BJ (cell line): ENCODE data around the gene FARP2. TPM values are rescaled to one million over a fixed set of nuclear protein-coding genes. Genes with fewer than 3 reads are reported as not detected.
"Not testable (repeated sequence)": the region's sequence is repeated elsewhere in the genome, so short reads cannot be mapped to it uniquely, and the experiment has no call there.

Experiments used
- CTCF ChIA-PET: fragments of 350-600 bp; formaldehyde crosslinking; extraction: SDS; loops from one replicate; lab custom pipeline; 2021; ENCODE audit warnings: antibody characterized with exemption, inconsistent platforms; lab: Yijun Ruan, JAX
- POLR2A ChIA-PET: fragments of 300-600 bp; sonication (Branson Sonifier 250); formaldehyde crosslinking; extraction: SDS; loops from one replicate; lab custom pipeline; 2021; ENCODE audit warnings: antibody characterized with exemption; lab: Charles Lee
- DNase-seq: peaks from one replicate; pipeline ENCODE4 v3.0.0-alpha.2; 2011; ENCODE audit warnings: low read depth
- H3K27me3 ChIP-seq: 2 replicates; pipeline ENCODE4 v1.6.0; 2011; ENCODE audit warnings: low read length; ENCODE audit not compliant: control insufficient read depth, insufficient read depth
- H3K36me3 ChIP-seq: 2 replicates; pipeline ENCODE4 v1.5.1; 2011; ENCODE audit warnings: low read length; ENCODE audit not compliant: control insufficient read depth, insufficient read depth
- H3K4me3 ChIP-seq: 2 replicates; pipeline ENCODE4 v1.5.1; 2011; ENCODE audit warnings: low read depth, mild to moderate bottlenecking, control low read depth, low read length
- CTCF ChIP-seq: IDR thresholded peaks from 2 replicates; pipeline ENCODE4 v1.5.1; 2011; ENCODE audit warnings: low read depth, mild to moderate bottlenecking, control low read depth, inconsistent platforms, low read length, moderate library complexity; ENCODE audit not compliant: insufficient read depth
- polyA plus RNA-seq: library from polyadenylated mRNA; depleted of rRNA; stranded (reverse); fragments of >200 nt; gene quantifications from 2 replicates; pipeline ENCODE4 v1.2.3, GENCODE V29; 2011

FARP2 gene
- polyA plus RNA-seq, 1 experiment: 28.7 TPM

GRCh38 chr2:241375300-241375699 is 19.2 kb downstream of the FARP2 start:
- ChIA-PET CTCF (interaction anchor here (1.1 to 1.4 kb wide), 3 partner anchors 12 to 17 kb away, joined by 3 read pairs; no protein-coding TSS in a partner anchor), POLR2A (no interaction called here)
- Histone ChIP-seq H3K4me3 (no peak overlapping the region), H3K36me3 (peaks cover 4% of the 10 kb centered on the region; the same call in 1 of the 2 replicates), H3K27me3 (no peaks in the 10 kb centered on the region)
- no peak for DNase-seq
- TF ChIP-seq CTCF: no peak

- TF ChIP-seq CTCF: no peak
- no peak for DNase-seq
- CTCF ChIA-PET: interaction anchor here (1.4 kb wide), 1 partner anchor 13 kb away, joined by 3 read pairs; no protein-coding TSS in a partner anchor
- POLR2A ChIA-PET: no interaction called here
- Histone ChIP-seq H3K36me3 (peaks cover 4% of the 10 kb centered on the region; the same call in 1 of the 2 replicates), H3K4me3 (no peak overlapping the region), H3K27me3 (no peaks in the 10 kb centered on the region)
Measured at GRCh38 chr2:241376808-241377207, 20.7 kb downstream of the FARP2 start.

GRCh38 chr2:241378816-241379215 is 22.7 kb downstream of the FARP2 start:
- Histone ChIP-seq H3K27me3 (no peaks in the 10 kb centered on the region), H3K4me3 (no peak overlapping the region), H3K36me3 (peaks cover 7% of the 10 kb centered on the region)
- POLR2A ChIA-PET: interaction anchor here (0.6 kb wide), 1 partner anchor 13 kb away, joined by 3 read pairs; no protein-coding TSS in a partner anchor
- DNase-seq: no peak
- CTCF ChIA-PET: interaction anchor here (0.7 to 1.2 kb wide), 2 partner anchors 11 to 21 kb away, joined by 3 read pairs; no protein-coding TSS in a partner anchor
- TF ChIP-seq CTCF: no peak

GRCh38 chr2:241379481-241380480 is 23.7 kb downstream of the FARP2 start:
- H3K36me3 ChIP-seq: peaks cover 6% of the 10 kb centered on the region
- ChIA-PET POLR2A (no interaction called here), CTCF (interaction anchor here (1.2 to 1.3 kb wide), 2 partner anchors 12 to 22 kb away, joined by 3 read pairs; no protein-coding TSS in a partner anchor)
- TF ChIP-seq CTCF: no peak
- DNase-seq: peak; percentile 86
- H3K27me3 ChIP-seq: no peaks in the 10 kb centered on the region
- H3K4me3 ChIP-seq: no peak overlapping the region

- POLR2A ChIA-PET: interaction anchor here (0.6 kb wide), 1 partner anchor 106 kb away, joined by 6 read pairs; no protein-coding TSS in a partner anchor
- CTCF ChIA-PET: interaction anchor here (1.9 kb wide), 1 partner anchor 10 kb away, joined by 5 read pairs; no protein-coding TSS in a partner anchor
- DNase-seq: no peak
- Histone ChIP-seq H3K4me3 (no peak overlapping the region), H3K27me3 (no peaks in the 10 kb centered on the region), H3K36me3 (peaks cover 3% of the 10 kb centered on the region; the same call in 1 of the 2 replicates)
- TF ChIP-seq CTCF: no peak
Measured at GRCh38 chr2:241381872-241382271, 25.8 kb downstream of the FARP2 start.

- CTCF ChIA-PET: interaction anchor here (1.3 to 1.7 kb wide), 2 partner anchors 26 to 534 kb away, joined by 4 to 5 read pairs; no protein-coding TSS in a partner anchor
- POLR2A ChIA-PET, H3K27me3 ChIP-seq, DNase-seq, H3K4me3 ChIP-seq, H3K36me3 ChIP-seq: not testable (repeated sequence)
Measured at GRCh38 chr2:241385450-241385849, 29.4 kb downstream of the FARP2 start.
